Stomach (tissue), 4 donors: Measurements from ENCODE around the gene DIAPH3.

Source experiments
- EP300 ChIP-seq: sonication (generic); formaldehyde crosslinking; IDR thresholded peaks from one replicate; pipeline ENCODE4 v1.6.1; 2017; ENCODE audit warnings: antibody characterized with exemption
- POLR2A ChIP-seq, 4 donors: fragments of 450-650 bp; IDR thresholded peaks; one replicate each; pipeline ENCODE4 v1.6.1; 2016; ENCODE audit warnings: antibody characterized with exemption in 4 of 4, control low read depth in 2 of 4, mild to moderate bottlenecking in 1 of 4, moderate library complexity in 1 of 4
- POLR2AphosphoS5 ChIP-seq, 3 donors: sonication (generic); formaldehyde crosslinking; IDR thresholded peaks; one replicate each; pipeline ENCODE4 v1.6.1; 2016; ENCODE audit warnings: antibody characterized with exemption in 3 of 3
- TF ChIP-seq, protein P1 (sequence below), 7 experiments: fragments of 450-650 bp in 4 of 7; fragments of 200-600 bp in 3 of 7; sonication (generic) in 3 of 7; IDR thresholded peaks; one replicate each; pipeline ENCODE4 v1.5.1; 2016 to 2019; ENCODE audit warnings: antibody characterized with exemption in 7 of 7, control low read depth in 2 of 7, mild to moderate bottlenecking in 1 of 7

DNA sequence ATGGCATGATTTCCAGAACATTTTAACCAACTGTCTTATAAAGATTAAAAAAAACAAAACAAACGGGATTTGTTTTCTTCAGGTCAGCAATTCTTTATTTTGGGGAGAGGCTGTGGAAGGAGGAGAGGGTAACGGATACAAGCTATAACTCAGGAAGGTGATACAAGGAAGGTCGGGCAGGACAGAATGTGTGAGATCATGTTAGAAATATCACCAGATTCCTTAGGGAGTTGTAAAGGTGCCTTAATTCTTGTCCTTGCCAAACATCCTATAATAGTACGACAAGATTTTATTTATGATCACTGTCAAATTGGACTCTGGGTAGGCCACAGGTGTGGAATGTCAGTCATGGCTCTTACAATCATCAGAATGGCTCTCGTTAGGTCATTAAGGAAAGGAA is 503.1 kb downstream of the DIAPH3 start:
- no peak for TF ChIP-seq POLR2A (IDR thresholded peaks at IDR 0.05)
- TF ChIP-seq, protein P1, sequence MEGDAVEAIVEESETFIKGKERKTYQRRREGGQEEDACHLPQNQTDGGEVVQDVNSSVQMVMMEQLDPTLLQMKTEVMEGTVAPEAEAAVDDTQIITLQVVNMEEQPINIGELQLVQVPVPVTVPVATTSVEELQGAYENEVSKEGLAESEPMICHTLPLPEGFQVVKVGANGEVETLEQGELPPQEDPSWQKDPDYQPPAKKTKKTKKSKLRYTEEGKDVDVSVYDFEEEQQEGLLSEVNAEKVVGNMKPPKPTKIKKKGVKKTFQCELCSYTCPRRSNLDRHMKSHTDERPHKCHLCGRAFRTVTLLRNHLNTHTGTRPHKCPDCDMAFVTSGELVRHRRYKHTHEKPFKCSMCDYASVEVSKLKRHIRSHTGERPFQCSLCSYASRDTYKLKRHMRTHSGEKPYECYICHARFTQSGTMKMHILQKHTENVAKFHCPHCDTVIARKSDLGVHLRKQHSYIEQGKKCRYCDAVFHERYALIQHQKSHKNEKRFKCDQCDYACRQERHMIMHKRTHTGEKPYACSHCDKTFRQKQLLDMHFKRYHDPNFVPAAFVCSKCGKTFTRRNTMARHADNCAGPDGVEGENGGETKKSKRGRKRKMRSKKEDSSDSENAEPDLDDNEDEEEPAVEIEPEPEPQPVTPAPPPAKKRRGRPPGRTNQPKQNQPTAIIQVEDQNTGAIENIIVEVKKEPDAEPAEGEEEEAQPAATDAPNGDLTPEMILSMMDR (IDR thresholded peaks at IDR 0.05): no peak
- TF ChIP-seq POLR2AphosphoS5 (IDR thresholded peaks at IDR 0.05): no peak
- no peak for TF ChIP-seq EP300
